Nephron progenitor cell (in vitro differentiated cells): ENCODE data around the gene CEP250.
A peak's percentile ranks its signal among the peaks of the same experiment; 100 is the strongest.

Source experiments
- DNase-seq: peaks from one replicate; pipeline ENCODE4 v3.0.0; 2021
- H3K27ac Mint-ChIP-seq: 2 replicates; pipeline ENCODE4 v1.8.0; 2021; ENCODE audit warnings: mild to moderate bottlenecking, moderate library complexity, mixed read lengths
- H3K27me3 Mint-ChIP-seq: 2 replicates; pipeline ENCODE4 v1.8.0; 2021; ENCODE audit warnings: mild to moderate bottlenecking, low read depth, mixed read lengths; ENCODE audit not compliant: poor library complexity
- H3K36me3 Mint-ChIP-seq: 2 replicates; pipeline ENCODE4 v1.8.0; 2021; ENCODE audit warnings: low read depth, mixed read lengths
- H3K4me1 Mint-ChIP-seq: 2 replicates; pipeline ENCODE4 v1.8.0; 2021; ENCODE audit warnings: mixed read lengths
- H3K4me3 Mint-ChIP-seq: 2 replicates; pipeline ENCODE4 v1.8.0; 2021; ENCODE audit warnings: mild to moderate bottlenecking, moderate library complexity, mixed read lengths
- H3K9me3 Mint-ChIP-seq: 2 replicates; pipeline ENCODE4 v1.8.0; 2021; ENCODE audit warnings: mild to moderate bottlenecking, moderate library complexity, mixed read lengths
- CTCF ChIP-seq: fragments of 200-600 bp; sonication (generic); IDR thresholded peaks from 2 replicates; pipeline ENCODE4 v1.5.0; 2021; ENCODE audit warnings: antibody characterized with exemption

The CEP250 gene

GRCh38 chr20:35563834-35564233 is 108.4 kb downstream of the CEP250 start:
- H3K27me3 Mint-ChIP-seq, result peaks cover 5% of the 10 kb centered on the region
- DNase-seq, result no peak
- H3K4me3 Mint-ChIP-seq, result no peak overlapping the region
- no peaks in the 10 kb centered on the region for H3K9me3 Mint-ChIP-seq
- TF ChIP-seq CTCF, result no peak
- peaks cover 7% of the 10 kb centered on the region for H3K4me1 Mint-ChIP-seq
- H3K27ac Mint-ChIP-seq, result no peak overlapping the region
- peaks cover 10% of the 10 kb centered on the region for H3K36me3 Mint-ChIP-seq

- Mint-ChIP-seq H3K36me3 (peaks cover 10% of the 10 kb centered on the region), H3K4me1 (peaks cover 7% of the 10 kb centered on the region), H3K27me3 (peaks cover 5% of the 10 kb centered on the region), H3K9me3 (no peaks in the 10 kb centered on the region), H3K4me3 (no peak overlapping the region), H3K27ac (no peak overlapping the region)
- TF ChIP-seq CTCF, result no peak
- no peak for DNase-seq
These were observed 109.5 kb downstream of the CEP250 start for GRCh38 chr20:35564905-35565304.

- Mint-ChIP-seq H3K4me1 (no peaks in the 10 kb centered on the region), H3K36me3 (peaks cover 25% of the 10 kb centered on the region), H3K27me3 (peaks cover 8% of the 10 kb centered on the region), H3K27ac (no peak overlapping the region), H3K4me3 (no peak overlapping the region), H3K9me3 (peaks cover 13% of the 10 kb centered on the region)
- TF ChIP-seq CTCF, result peak; percentile 10
- no peak for DNase-seq
These were observed 113.2 kb downstream of the CEP250 start for GRCh38 chr20:35568645-35569044.
